Measurements from ENCODE around the gene ADCK2.

DNA sequence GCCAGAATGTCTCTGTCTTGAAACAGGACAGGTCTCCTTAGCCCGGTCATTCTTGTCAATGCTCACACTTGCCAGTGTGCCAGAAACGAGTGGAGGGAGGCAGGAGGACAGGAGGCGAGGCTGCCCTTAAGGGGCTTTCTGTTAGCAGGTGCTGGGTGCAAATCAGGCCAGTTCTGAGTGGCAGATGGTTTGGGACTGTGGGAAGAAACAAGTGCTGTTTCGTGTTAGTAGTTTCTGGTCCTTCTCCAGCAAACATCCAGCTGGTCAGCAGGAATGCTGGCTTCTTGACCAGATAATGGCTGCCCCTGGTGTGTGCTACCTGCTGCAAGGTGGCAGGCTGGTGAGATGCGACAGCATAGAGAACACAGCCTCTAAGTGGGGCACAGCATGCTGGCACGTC, 15.6 kb downstream of the ADCK2 start:
- TF ChIP-seq SP1 (IDR thresholded peaks at IDR 0.05; ENCODE audit: low read depth, low read length): no peak
- TF ChIP-seq RAD21 (IDR thresholded peaks at IDR 0.05; ENCODE audit: insufficient read depth, low read depth, low read length): no peak
- TF ChIP-seq POLR2A (IDR thresholded peaks at IDR 0.05; ENCODE audit: low read depth, low read length): no peak
- no peak for TF ChIP-seq SMAD5 (IDR thresholded peaks at IDR 0.05; ENCODE audit: low read depth)
- no peak for TF ChIP-seq POLR2AphosphoS5 (IDR thresholded peaks at IDR 0.05; ENCODE audit: low read length)
- TF ChIP-seq, protein P1, sequence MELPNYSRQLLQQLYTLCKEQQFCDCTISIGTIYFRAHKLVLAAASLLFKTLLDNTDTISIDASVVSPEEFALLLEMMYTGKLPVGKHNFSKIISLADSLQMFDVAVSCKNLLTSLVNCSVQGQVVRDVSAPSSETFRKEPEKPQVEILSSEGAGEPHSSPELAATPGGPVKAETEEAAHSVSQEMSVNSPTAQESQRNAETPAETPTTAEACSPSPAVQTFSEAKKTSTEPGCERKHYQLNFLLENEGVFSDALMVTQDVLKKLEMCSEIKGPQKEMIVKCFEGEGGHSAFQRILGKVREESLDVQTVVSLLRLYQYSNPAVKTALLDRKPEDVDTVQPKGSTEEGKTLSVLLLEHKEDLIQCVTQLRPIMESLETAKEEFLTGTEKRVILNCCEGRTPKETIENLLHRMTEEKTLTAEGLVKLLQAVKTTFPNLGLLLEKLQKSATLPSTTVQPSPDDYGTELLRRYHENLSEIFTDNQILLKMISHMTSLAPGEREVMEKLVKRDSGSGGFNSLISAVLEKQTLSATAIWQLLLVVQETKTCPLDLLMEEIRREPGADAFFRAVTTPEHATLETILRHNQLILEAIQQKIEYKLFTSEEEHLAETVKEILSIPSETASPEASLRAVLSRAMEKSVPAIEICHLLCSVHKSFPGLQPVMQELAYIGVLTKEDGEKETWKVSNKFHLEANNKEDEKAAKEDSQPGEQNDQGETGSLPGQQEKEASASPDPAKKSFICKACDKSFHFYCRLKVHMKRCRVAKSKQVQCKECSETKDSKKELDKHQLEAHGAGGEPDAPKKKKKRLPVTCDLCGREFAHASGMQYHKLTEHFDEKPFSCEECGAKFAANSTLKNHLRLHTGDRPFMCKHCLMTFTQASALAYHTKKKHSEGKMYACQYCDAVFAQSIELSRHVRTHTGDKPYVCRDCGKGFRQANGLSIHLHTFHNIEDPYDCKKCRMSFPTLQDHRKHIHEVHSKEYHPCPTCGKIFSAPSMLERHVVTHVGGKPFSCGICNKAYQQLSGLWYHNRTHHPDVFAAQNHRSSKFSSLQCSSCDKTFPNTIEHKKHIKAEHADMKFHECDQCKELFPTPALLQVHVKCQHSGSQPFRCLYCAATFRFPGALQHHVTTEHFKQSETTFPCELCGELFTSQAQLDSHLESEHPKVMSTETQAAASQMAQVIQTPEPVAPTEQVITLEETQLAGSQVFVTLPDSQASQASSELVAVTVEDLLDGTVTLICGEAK (IDR thresholded peaks at IDR 0.05; ENCODE audit: borderline replicate concordance): no peak
- TF ChIP-seq, protein P2, sequence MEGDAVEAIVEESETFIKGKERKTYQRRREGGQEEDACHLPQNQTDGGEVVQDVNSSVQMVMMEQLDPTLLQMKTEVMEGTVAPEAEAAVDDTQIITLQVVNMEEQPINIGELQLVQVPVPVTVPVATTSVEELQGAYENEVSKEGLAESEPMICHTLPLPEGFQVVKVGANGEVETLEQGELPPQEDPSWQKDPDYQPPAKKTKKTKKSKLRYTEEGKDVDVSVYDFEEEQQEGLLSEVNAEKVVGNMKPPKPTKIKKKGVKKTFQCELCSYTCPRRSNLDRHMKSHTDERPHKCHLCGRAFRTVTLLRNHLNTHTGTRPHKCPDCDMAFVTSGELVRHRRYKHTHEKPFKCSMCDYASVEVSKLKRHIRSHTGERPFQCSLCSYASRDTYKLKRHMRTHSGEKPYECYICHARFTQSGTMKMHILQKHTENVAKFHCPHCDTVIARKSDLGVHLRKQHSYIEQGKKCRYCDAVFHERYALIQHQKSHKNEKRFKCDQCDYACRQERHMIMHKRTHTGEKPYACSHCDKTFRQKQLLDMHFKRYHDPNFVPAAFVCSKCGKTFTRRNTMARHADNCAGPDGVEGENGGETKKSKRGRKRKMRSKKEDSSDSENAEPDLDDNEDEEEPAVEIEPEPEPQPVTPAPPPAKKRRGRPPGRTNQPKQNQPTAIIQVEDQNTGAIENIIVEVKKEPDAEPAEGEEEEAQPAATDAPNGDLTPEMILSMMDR (IDR thresholded peaks at IDR 0.05 in 2 of 3, conservative IDR thresholded peaks at IDR 0.05 in 1 of 3; ENCODE audit: control insufficient read depth in 2 of 3, extremely low read depth in 1 of 3, insufficient read depth in 1 of 3, low read depth in 3 of 3, low read length in 3 of 3): no peak
- no peak for TF ChIP-seq EZH2 (IDR thresholded peaks at IDR 0.05; ENCODE audit: borderline replicate concordance, control insufficient read depth, low read depth, low read length)
- no peak for TF ChIP-seq EGR1 (IDR thresholded peaks at IDR 0.05; ENCODE audit: borderline replicate concordance in 1 of 2, low read depth in 2 of 2, low read length in 2 of 2)

Measured in GM12878 (cell line).